A549 (cell line): ENCODE data around the gene ZNF324.

Source experiments
- BHLHE40 ChIP-seq: IDR thresholded peaks from 2 replicates; pipeline ENCODE4 v1.6.1; 2012; ENCODE audit warnings: low read depth, low read length, inconsistent platforms
- CTCF ChIP-seq: fragments of >200 bp; sonication (Bioruptor Twin); formaldehyde crosslinking; IDR thresholded peaks from 3 replicates; pipeline ENCODE4 v1.5.1; 2016
- EHMT2 ChIP-seq: fragments of 200-600 bp; sonication (generic); IDR thresholded peaks from 2 replicates; pipeline ENCODE4 v1.6.1; 2016; ENCODE audit warnings: antibody characterized with exemption, low read depth, mild to moderate bottlenecking, moderate library complexity
- FOSL2 ChIP-seq, 2 experiments: fragments of 450-650 bp in 1 of 2; fragments of >200 bp in 1 of 2; sonication (Bioruptor Twin) in 1 of 2; formaldehyde crosslinking; IDR thresholded peaks; 2 replicates each; pipeline versions ENCODE4 v1.5.0 to v1.6.1; 2016 to 2020; ENCODE audit warnings: mild to moderate bottlenecking in 1 of 2, moderate library complexity in 1 of 2
- HDAC2 ChIP-seq: fragments of 200-600 bp; sonication (generic); IDR thresholded peaks from 2 replicates; pipeline ENCODE4 v1.6.1; 2016
- POLR2A ChIP-seq: IDR thresholded peaks from 2 replicates; pipeline ENCODE4 v1.6.1; 2012; ENCODE audit warnings: mild to moderate bottlenecking, low read length
- RAD21 ChIP-seq, 2 experiments: fragments of >200 bp in 1 of 2; sonication (Bioruptor Twin) in 1 of 2; formaldehyde crosslinking in 1 of 2; IDR thresholded peaks in 1 of 2; conservative IDR thresholded peaks in 1 of 2; 2 replicates in 1 of 2; 3 replicates in 1 of 2; pipeline ENCODE4 v1.6.1; 2012 to 2018; ENCODE audit warnings: inconsistent platforms in 1 of 2
- RCOR1 ChIP-seq: fragments of 150-350 bp; IDR thresholded peaks from 2 replicates; pipeline ENCODE4 v1.6.1; 2014; ENCODE audit warnings: antibody characterized with exemption, low read length, low read depth
- SREBF2 ChIP-seq: fragments of 450-650 bp; IDR thresholded peaks from 2 replicates; pipeline ENCODE4 v1.6.1; 2014; ENCODE audit warnings: mild to moderate bottlenecking, moderate library complexity

- no peak for TF ChIP-seq EHMT2
- TF ChIP-seq FOSL2 (IDR thresholded peaks at IDR 0.05): no peak
- TF ChIP-seq FOSL2 (CRISPR knock-in tag; IDR thresholded peaks at IDR 0.05): no peak
- no peak for TF ChIP-seq CTCF
- no peak for TF ChIP-seq RAD21 (conservative IDR thresholded peaks at IDR 0.05 in 1 of 2, IDR thresholded peaks at IDR 0.05 in 1 of 2)
- TF ChIP-seq SREBF2: no peak
- TF ChIP-seq RCOR1: no peak
- no peak for TF ChIP-seq POLR2A
- TF ChIP-seq BHLHE40: no peak
- TF ChIP-seq HDAC2: no peak
Observed at GRCh38 chr19:58500242-58500641, 33.4 kb downstream of the ZNF324 start.
